GM23338 (cell line): ENCODE results near the gene ZNF536. TPM values are rescaled to one million over a fixed set of nuclear protein-coding genes. Genes with fewer than 3 reads are reported as not detected.

ENCODE experiments used
- ATAC-seq: fragments of 200-7000 bp; cut with Tn5 transposase; 3 replicates; pipeline ENCODE4 v1.9.1; 2020
- DNase-seq: peaks from one replicate; pipeline ENCODE4 v3.0.0-alpha.2; 2015; ENCODE audit warnings: low spot score
- H2AFZ ChIP-seq: fragments of 200-600 bp; sonication (generic); 2 replicates; pipeline ENCODE4 v1.8.0; 2016; ENCODE audit warnings: antibody characterized with exemption, mild to moderate bottlenecking, moderate library complexity
- H3F3A ChIP-seq: fragments of 200-600 bp; sonication (generic); replicated peaks from 2 replicates; pipeline ENCODE4 v1.8.0; 2017; ENCODE audit warnings: antibody characterized with exemption, mixed run types, low read depth
- H3K27ac ChIP-seq: fragments of 200-600 bp; sonication (generic); 2 replicates; pipeline ENCODE4 v1.6.1; 2016; ENCODE audit warnings: low read depth
- H3K27me3 ChIP-seq: fragments of 200-600 bp; sonication (generic); 2 replicates; pipeline ENCODE4 v1.8.0; 2016; ENCODE audit warnings: mild to moderate bottlenecking, mixed run types, moderate library complexity; ENCODE audit not compliant: insufficient read depth
- H3K36me3 ChIP-seq: fragments of 200-600 bp; sonication (generic); 2 replicates; pipeline ENCODE4 v1.8.0; 2016; ENCODE audit warnings: mild to moderate bottlenecking; ENCODE audit not compliant: insufficient read depth
- H3K4me1 ChIP-seq: fragments of 200-600 bp; sonication (generic); 2 replicates; pipeline ENCODE4 v1.8.0; 2016; ENCODE audit warnings: mild to moderate bottlenecking, moderate library complexity; ENCODE audit not compliant: insufficient read depth
- H3K4me2 ChIP-seq: fragments of 200-600 bp; sonication (generic); 2 replicates; pipeline ENCODE4 v1.7.1; 2017; ENCODE audit warnings: mixed run types
- H3K4me3 ChIP-seq: fragments of 200-600 bp; sonication (generic); 2 replicates; pipeline ENCODE4 v1.6.1; 2016; ENCODE audit warnings: mixed run types
- H3K79me2 ChIP-seq: fragments of 200-600 bp; sonication (generic); replicated peaks from 2 replicates; pipeline ENCODE4 v1.8.0; 2017; ENCODE audit warnings: mild to moderate bottlenecking; ENCODE audit not compliant: insufficient read depth
- H3K9me2 ChIP-seq: fragments of 200-600 bp; sonication (generic); 2 replicates; pipeline ENCODE4 v1.8.0; 2017; ENCODE audit not compliant: insufficient read depth
- H4K20me1 ChIP-seq: fragments of 200-600 bp; sonication (generic); replicated peaks from 2 replicates; pipeline ENCODE4 v1.8.0; 2017; ENCODE audit warnings: mild to moderate bottlenecking; ENCODE audit not compliant: insufficient read depth
- H3K27ac Mint-ChIP-seq: 2 replicates; pipeline ENCODE4 v1.8.0; 2020; ENCODE audit warnings: inconsistent platforms, mild to moderate bottlenecking, moderate library complexity, mixed read lengths
- H3K27me3 Mint-ChIP-seq: 3 replicates; pipeline ENCODE4 v1.8.0; 2022; ENCODE audit warnings: low read depth, mild to moderate bottlenecking, moderate library complexity, mixed read lengths, inconsistent platforms; ENCODE audit not compliant: insufficient read depth, poor library complexity
- H3K36me3 Mint-ChIP-seq: 3 replicates; pipeline ENCODE4 v1.8.0; 2021; ENCODE audit warnings: low read depth, mild to moderate bottlenecking, inconsistent platforms, moderate library complexity, mixed read lengths
- H3K4me1 Mint-ChIP-seq: 3 replicates; pipeline ENCODE4 v1.8.0; 2020; ENCODE audit warnings: mild to moderate bottlenecking, inconsistent platforms, mixed read lengths
- H3K4me3 Mint-ChIP-seq: 3 replicates; pipeline ENCODE4 v1.8.0; 2021; ENCODE audit warnings: moderate library complexity, mild to moderate bottlenecking, inconsistent platforms, mixed read lengths
- H3K9me3 Mint-ChIP-seq: 3 replicates; pipeline ENCODE4 v1.8.0; 2020; ENCODE audit warnings: moderate library complexity, mild to moderate bottlenecking, inconsistent platforms, mixed read lengths
- CREB1 ChIP-seq: fragments of 250-450 bp; sonication (Bioruptor Pico); IDR thresholded peaks from 2 replicates; pipeline ENCODE4 v1.5.0; 2020; ENCODE audit warnings: low read depth, mild to moderate bottlenecking, moderate library complexity
- ETS1 ChIP-seq: IDR thresholded peaks from 2 replicates; pipeline ENCODE4 v1.6.1; 2016; ENCODE audit warnings: antibody characterized with exemption
- EZH2 ChIP-seq: fragments of 200-600 bp; sonication (generic); IDR thresholded peaks from one replicate; pipeline ENCODE4 v1.8.0; 2017; ENCODE audit warnings: antibody characterized with exemption, mild to moderate bottlenecking, low read depth; ENCODE audit not compliant: unreplicated experiment
- EZH2phosphoT487 ChIP-seq: fragments of 200-600 bp; sonication (generic); IDR thresholded peaks from one replicate; pipeline ENCODE4 v1.8.1; 2018; ENCODE audit warnings: antibody characterized with exemption; ENCODE audit not compliant: unreplicated experiment
- JUNB ChIP-seq: IDR thresholded peaks from one replicate; pipeline ENCODE4 v1.6.1; 2016; ENCODE audit warnings: antibody characterized with exemption; ENCODE audit not compliant: unreplicated experiment
- NANOG ChIP-seq: IDR thresholded peaks from 2 replicates; pipeline ENCODE4 v1.6.1; 2016; ENCODE audit warnings: antibody characterized with exemption, borderline replicate concordance
- POLR2AphosphoS5 ChIP-seq: IDR thresholded peaks from 2 replicates; pipeline ENCODE4 v1.6.1; 2016; ENCODE audit warnings: antibody characterized with exemption, low read depth
- REST ChIP-seq: IDR thresholded peaks from one replicate; pipeline ENCODE4 v1.6.1; 2018; ENCODE audit warnings: antibody characterized with exemption; ENCODE audit not compliant: unreplicated experiment
- STAT1 ChIP-seq: IDR thresholded peaks from one replicate; pipeline ENCODE4 v1.6.1; 2016; ENCODE audit warnings: antibody characterized with exemption; ENCODE audit not compliant: unreplicated experiment
- ZNF114 ChIP-seq: fragments of 250-450 bp; sonication (Bioruptor Pico); IDR thresholded peaks from 2 replicates; pipeline ENCODE4 v1.5.0; 2020; ENCODE audit warnings: mild to moderate bottlenecking, moderate library complexity
- ZNF331 ChIP-seq: fragments of 250-450 bp; sonication (Bioruptor Pico); IDR thresholded peaks from 2 replicates; pipeline ENCODE4 v1.5.0; 2020; ENCODE audit warnings: low read depth, mild to moderate bottlenecking, moderate library complexity
- polyA plus RNA-seq: library from polyadenylated mRNA; unstranded; fragments of >200 nt; fragmentation: Nextera tagmentation; extraction: Ambion mirVana; gene quantifications from 2 replicates; pipeline ENCODE4 v1.2.1, GENCODE V29; 2016
- total RNA-seq: library from RNA; depleted of rRNA; stranded (reverse); fragments of >200 nt; shearing (Covaris generic); gene quantifications from 2 replicates; pipeline ENCODE4 v1.2.3, GENCODE V29; 2014
- TF ChIP-seq, protein P1 (sequence below), 2 experiments: fragments of 200-600 bp in 1 of 2; sonication (generic) in 1 of 2; conservative IDR thresholded peaks; 2 replicates each; pipeline versions ENCODE4 v1.5.1 to v1.6.1; 2016 to 2017; ENCODE audit warnings: antibody characterized with exemption in 2 of 2, low read depth in 2 of 2, mild to moderate bottlenecking in 2 of 2, moderate library complexity in 1 of 2

ZNF536 gene
- total and polyA plus RNA-seq, 2 experiments from 2014 or later: 0.07 TPM; not detected in 1

DNA sequence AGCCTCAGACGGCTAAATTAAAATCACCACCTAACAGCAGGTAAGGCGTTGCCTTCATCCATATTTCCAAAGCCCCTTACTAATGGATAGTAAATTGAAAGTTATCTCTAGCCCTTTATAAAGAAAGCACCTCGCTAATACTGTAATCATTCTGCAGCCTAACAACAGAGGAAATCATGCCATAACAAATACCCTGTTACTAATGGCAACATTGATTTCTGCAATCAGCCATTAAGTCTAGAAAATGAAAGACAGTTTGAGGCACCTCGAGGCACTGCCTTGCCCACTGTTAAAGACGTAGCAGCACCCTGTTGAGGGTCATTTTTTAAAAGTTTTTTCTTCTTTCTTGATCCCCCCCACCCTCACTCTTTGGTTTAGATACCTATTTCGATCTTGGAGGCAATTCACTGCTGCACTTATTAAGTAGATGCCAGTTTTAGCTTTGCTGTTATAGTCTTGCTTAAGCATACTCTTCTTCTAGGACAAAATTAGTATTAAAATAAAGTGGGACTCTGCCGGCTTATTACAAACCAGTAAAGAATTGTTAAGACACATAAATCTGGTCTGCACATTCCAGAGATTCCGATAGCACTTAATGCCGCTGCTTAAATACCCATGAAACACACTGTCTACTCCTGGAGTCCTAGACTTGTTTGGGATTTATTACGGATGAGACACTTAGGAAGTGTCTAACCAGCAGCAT is 74.8 kb downstream of the ZNF536 start (continued):
- no peak for TF ChIP-seq REST
- no peak for TF ChIP-seq EZH2phosphoT487
- no peak for TF ChIP-seq JUNB
- no peak for TF ChIP-seq POLR2AphosphoS5
- no peak for TF ChIP-seq STAT1
- no peak for TF ChIP-seq NANOG
- TF ChIP-seq EZH2: no peak
- no peak for TF ChIP-seq CREB1 (CRISPR knock-in tag)
- TF ChIP-seq ZNF114 (CRISPR knock-in tag): no peak
- TF ChIP-seq, protein P1, sequence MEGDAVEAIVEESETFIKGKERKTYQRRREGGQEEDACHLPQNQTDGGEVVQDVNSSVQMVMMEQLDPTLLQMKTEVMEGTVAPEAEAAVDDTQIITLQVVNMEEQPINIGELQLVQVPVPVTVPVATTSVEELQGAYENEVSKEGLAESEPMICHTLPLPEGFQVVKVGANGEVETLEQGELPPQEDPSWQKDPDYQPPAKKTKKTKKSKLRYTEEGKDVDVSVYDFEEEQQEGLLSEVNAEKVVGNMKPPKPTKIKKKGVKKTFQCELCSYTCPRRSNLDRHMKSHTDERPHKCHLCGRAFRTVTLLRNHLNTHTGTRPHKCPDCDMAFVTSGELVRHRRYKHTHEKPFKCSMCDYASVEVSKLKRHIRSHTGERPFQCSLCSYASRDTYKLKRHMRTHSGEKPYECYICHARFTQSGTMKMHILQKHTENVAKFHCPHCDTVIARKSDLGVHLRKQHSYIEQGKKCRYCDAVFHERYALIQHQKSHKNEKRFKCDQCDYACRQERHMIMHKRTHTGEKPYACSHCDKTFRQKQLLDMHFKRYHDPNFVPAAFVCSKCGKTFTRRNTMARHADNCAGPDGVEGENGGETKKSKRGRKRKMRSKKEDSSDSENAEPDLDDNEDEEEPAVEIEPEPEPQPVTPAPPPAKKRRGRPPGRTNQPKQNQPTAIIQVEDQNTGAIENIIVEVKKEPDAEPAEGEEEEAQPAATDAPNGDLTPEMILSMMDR (conservative IDR thresholded peaks at IDR 0.05; ENCODE audit: low read depth in 2 of 2): no peak
- TF ChIP-seq ETS1: no peak

GRCh38 chr19:30447553-30447870 is 75.3 kb downstream of the ZNF536 start:
- Mint-ChIP-seq H3K9me3 (no peaks in the 10 kb centered on the region), H3K4me1 (peaks cover 54% of the 10 kb centered on the region), H3K27ac (no peak overlapping the region), H3K36me3 (no peaks in the 10 kb centered on the region), H3K4me3 (no peak overlapping the region), H3K27me3 (peaks cover 7% of the 10 kb centered on the region)
- Histone ChIP-seq H4K20me1 (no peaks in the 10 kb centered on the region), H3K9me2 (no peaks in the 10 kb centered on the region), H3F3A (no peaks in the 10 kb centered on the region), H3K27me3 (no peaks in the 10 kb centered on the region), H3K79me2 (no peaks in the 10 kb centered on the region), H3K4me2 (peak overlapping the region; percentile 50), H3K36me3 (no peaks in the 10 kb centered on the region), H3K27ac (no peak overlapping the region), H3K4me1 (peaks cover 33% of the 10 kb centered on the region), H3K4me3 (no peak overlapping the region), H2AFZ (no peak overlapping the region)
- DNase-seq: no peak
- ATAC-seq: no peak
- TF ChIP-seq POLR2AphosphoS5 (no peak), JUNB (no peak), EZH2 (no peak), ZNF331 (no peak), NANOG (no peak), STAT1 (no peak), ZNF114 (CRISPR knock-in tag) (no peak), CREB1 (CRISPR knock-in tag) (no peak)
